ENCODE data around the gene RNF144B. TPM values are rescaled to one million over a fixed set of nuclear protein-coding genes. Genes with fewer than 3 reads are reported as not detected.

The RNF144B gene
- total RNA-seq, 1 experiment from 2014 or later: 8.2 TPM

GRCh38 chr6:18477301-18477941 is 90.3 kb downstream of the RNF144B start:
- DNase-seq (ENCODE audit: low spot score) (no peak), ATAC-seq (no peak)
- no peak overlapping the region for H3K27ac Mint-ChIP-seq
- H3K36me3 Mint-ChIP-seq: no peaks in the 10 kb centered on the region
- no peak overlapping the region for H3K4me3 Mint-ChIP-seq
- H3K27me3 Mint-ChIP-seq (ENCODE audit: low read depth): no peaks in the 10 kb centered on the region
- 0 out of 2 replicates have a peak, but pooled peaks cover 3% of the 10 kb centered on the region for H3K4me1 Mint-ChIP-seq
- H3K9me3 Mint-ChIP-seq: no peaks in the 10 kb centered on the region
- POLR2A ChIA-PET: no interaction called here
- CTCF ChIA-PET: no interaction called here
- TF ChIP-seq, protein P1, sequence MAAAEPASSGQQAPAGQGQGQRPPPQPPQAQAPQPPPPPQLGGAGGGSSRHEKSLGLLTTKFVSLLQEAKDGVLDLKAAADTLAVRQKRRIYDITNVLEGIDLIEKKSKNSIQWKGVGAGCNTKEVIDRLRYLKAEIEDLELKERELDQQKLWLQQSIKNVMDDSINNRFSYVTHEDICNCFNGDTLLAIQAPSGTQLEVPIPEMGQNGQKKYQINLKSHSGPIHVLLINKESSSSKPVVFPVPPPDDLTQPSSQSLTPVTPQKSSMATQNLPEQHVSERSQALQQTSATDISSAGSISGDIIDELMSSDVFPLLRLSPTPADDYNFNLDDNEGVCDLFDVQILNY (CRISPR knock-in tag; IDR thresholded peaks at IDR 0.05): no peak
- TF ChIP-seq, protein P2, sequence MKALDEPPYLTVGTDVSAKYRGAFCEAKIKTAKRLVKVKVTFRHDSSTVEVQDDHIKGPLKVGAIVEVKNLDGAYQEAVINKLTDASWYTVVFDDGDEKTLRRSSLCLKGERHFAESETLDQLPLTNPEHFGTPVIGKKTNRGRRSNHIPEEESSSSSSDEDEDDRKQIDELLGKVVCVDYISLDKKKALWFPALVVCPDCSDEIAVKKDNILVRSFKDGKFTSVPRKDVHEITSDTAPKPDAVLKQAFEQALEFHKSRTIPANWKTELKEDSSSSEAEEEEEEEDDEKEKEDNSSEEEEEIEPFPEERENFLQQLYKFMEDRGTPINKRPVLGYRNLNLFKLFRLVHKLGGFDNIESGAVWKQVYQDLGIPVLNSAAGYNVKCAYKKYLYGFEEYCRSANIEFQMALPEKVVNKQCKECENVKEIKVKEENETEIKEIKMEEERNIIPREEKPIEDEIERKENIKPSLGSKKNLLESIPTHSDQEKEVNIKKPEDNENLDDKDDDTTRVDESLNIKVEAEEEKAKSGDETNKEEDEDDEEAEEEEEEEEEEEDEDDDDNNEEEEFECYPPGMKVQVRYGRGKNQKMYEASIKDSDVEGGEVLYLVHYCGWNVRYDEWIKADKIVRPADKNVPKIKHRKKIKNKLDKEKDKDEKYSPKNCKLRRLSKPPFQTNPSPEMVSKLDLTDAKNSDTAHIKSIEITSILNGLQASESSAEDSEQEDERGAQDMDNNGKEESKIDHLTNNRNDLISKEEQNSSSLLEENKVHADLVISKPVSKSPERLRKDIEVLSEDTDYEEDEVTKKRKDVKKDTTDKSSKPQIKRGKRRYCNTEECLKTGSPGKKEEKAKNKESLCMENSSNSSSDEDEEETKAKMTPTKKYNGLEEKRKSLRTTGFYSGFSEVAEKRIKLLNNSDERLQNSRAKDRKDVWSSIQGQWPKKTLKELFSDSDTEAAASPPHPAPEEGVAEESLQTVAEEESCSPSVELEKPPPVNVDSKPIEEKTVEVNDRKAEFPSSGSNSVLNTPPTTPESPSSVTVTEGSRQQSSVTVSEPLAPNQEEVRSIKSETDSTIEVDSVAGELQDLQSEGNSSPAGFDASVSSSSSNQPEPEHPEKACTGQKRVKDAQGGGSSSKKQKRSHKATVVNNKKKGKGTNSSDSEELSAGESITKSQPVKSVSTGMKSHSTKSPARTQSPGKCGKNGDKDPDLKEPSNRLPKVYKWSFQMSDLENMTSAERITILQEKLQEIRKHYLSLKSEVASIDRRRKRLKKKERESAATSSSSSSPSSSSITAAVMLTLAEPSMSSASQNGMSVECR (CRISPR knock-in tag; IDR thresholded peaks at IDR 0.05; ENCODE audit: borderline replicate concordance): no peak
- TF ChIP-seq FOXK1 (CRISPR knock-in tag; IDR thresholded peaks at IDR 0.05) (no peak), JAZF1 (CRISPR knock-in tag; IDR thresholded peaks at IDR 0.05) (no peak), ZNF281 (CRISPR knock-in tag; IDR thresholded peaks at IDR 0.05) (no peak), HMGA2 (CRISPR knock-in tag; IDR thresholded peaks at IDR 0.05) (no peak), ZNF396 (CRISPR knock-in tag; IDR thresholded peaks at IDR 0.05; ENCODE audit: borderline replicate concordance) (no peak), ZNF532 (CRISPR knock-in tag; IDR thresholded peaks at IDR 0.05; ENCODE audit: borderline replicate concordance) (no peak), ZBTB43 (CRISPR knock-in tag; IDR thresholded peaks at IDR 0.05) (no peak), CBFB (CRISPR knock-in tag; IDR thresholded peaks at IDR 0.05; ENCODE audit: low read depth) (no peak), RORB (CRISPR knock-in tag; IDR thresholded peaks at IDR 0.05) (no peak), ZNF263 (CRISPR knock-in tag; IDR thresholded peaks at IDR 0.05; ENCODE audit: low read depth) (no peak), ELF4 (CRISPR knock-in tag; IDR thresholded peaks at IDR 0.05; ENCODE audit: low read depth) (no peak), FOXJ3 (CRISPR knock-in tag; IDR thresholded peaks at IDR 0.05; ENCODE audit: borderline replicate concordance) (no peak), PREB (CRISPR knock-in tag; IDR thresholded peaks at IDR 0.05; ENCODE audit: borderline replicate concordance) (no peak), ZNF671 (CRISPR knock-in tag; IDR thresholded peaks at IDR 0.05) (no peak)
- TF ChIP-seq, protein P3, sequence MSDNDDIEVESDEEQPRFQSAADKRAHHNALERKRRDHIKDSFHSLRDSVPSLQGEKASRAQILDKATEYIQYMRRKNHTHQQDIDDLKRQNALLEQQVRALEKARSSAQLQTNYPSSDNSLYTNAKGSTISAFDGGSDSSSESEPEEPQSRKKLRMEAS (CRISPR knock-in tag; IDR thresholded peaks at IDR 0.05): no peak
- TF ChIP-seq, protein P4, sequence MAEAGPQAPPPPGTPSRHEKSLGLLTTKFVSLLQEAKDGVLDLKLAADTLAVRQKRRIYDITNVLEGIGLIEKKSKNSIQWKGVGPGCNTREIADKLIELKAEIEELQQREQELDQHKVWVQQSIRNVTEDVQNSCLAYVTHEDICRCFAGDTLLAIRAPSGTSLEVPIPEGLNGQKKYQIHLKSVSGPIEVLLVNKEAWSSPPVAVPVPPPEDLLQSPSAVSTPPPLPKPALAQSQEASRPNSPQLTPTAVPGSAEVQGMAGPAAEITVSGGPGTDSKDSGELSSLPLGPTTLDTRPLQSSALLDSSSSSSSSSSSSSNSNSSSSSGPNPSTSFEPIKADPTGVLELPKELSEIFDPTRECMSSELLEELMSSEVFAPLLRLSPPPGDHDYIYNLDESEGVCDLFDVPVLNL (CRISPR knock-in tag; IDR thresholded peaks at IDR 0.05; ENCODE audit: borderline replicate concordance, low read depth): no peak

All from WTC11 (cell line).